Lung (tissue), 12 donors: ENCODE results near the gene TMEM250. TPM values are rescaled to one million over a fixed set of nuclear protein-coding genes. Genes with fewer than 3 reads are reported as not detected.

Source experiments
- ATAC-seq: fragments of 200-7000 bp; cut with Tn5 transposase; one replicate; pipeline ENCODE4 v1.9.1; 2020; ENCODE audit warnings: moderate number of reproducible peaks; ENCODE audit not compliant: insufficient read depth, low FRiP score
- DNase-seq, 3 donors: peaks; one replicate each; pipeline ENCODE4 v3.0.0-alpha.2; 2013 to 2017
- H3K27ac ChIP-seq, 2 donors: one replicate each; pipeline ENCODE4 v1.5.1; 2013; ENCODE audit warnings: mild to moderate bottlenecking in 2 of 2, moderate library complexity in 2 of 2, control low read depth in 1 of 2, inconsistent platforms in 1 of 2, low read depth in 1 of 2, low read length in 1 of 2
- H3K27me3 ChIP-seq, 3 donors: one replicate each; pipeline ENCODE4 v1.5.1; 2013; ENCODE audit warnings: low read length in 2 of 3; ENCODE audit not compliant: control insufficient read depth in 3 of 3, insufficient read depth in 3 of 3
- H3K36me3 ChIP-seq, 4 donors: one replicate each; pipeline ENCODE4 v1.5.1; 2013; ENCODE audit warnings: low read length in 4 of 4, mild to moderate bottlenecking in 1 of 4, moderate library complexity in 1 of 4; ENCODE audit not compliant: control insufficient read depth in 4 of 4, insufficient read depth in 4 of 4
- H3K4me1 ChIP-seq, 5 donors: one replicate each; pipeline ENCODE4 v1.5.1; 2013; ENCODE audit warnings: low read length in 5 of 5, mild to moderate bottlenecking in 2 of 5, moderate library complexity in 1 of 5; ENCODE audit not compliant: control insufficient read depth in 5 of 5, insufficient read depth in 5 of 5
- H3K4me3 ChIP-seq: one replicate; pipeline ENCODE4 v1.5.1; 2013; ENCODE audit warnings: mild to moderate bottlenecking, control low read depth, moderate library complexity
- H3K9ac ChIP-seq, 2 donors: one replicate each; pipeline ENCODE4 v1.5.1; 2013; ENCODE audit warnings: low read length in 2 of 2, control low read depth in 1 of 2; ENCODE audit not compliant: insufficient read depth in 1 of 2
- H3K9me3 ChIP-seq, 4 donors: one replicate each; pipeline ENCODE4 v1.5.1; 2013; ENCODE audit warnings: low read length in 3 of 4, mild to moderate bottlenecking in 1 of 4, moderate library complexity in 1 of 4; ENCODE audit not compliant: control insufficient read depth in 4 of 4, insufficient read depth in 3 of 4
- WGBS, 2 donors: extraction: QIAGEN DNeasy Blood & Tissue Kit; methylation state at CpG; one replicate each; pipeline ENCODE4 v1.1.7; 2013; 5-methylcytosine and 5-hydroxymethylcytosine counted together
- polyA plus RNA-seq, 2 donors: library from polyadenylated mRNA; stranded (reverse); fragments of 200-250 nt; gene quantifications; one replicate each; pipeline ENCODE4 v1.2.1, GENCODE V29; 2013
- total RNA-seq, 2 donors: library from RNA; depleted of rRNA in 1 of 2; stranded (reverse); fragments of >200 nt in 1 of 2; gene quantifications; one replicate each; pipeline ENCODE4 v1.2.1, GENCODE V29; 2014 to 2021
- TF ChIP-seq, protein P1 (sequence below): IDR thresholded peaks from 2 replicates; pipeline ENCODE4 v1.5.1; 2012; ENCODE audit warnings: mild to moderate bottlenecking; ENCODE audit errors: control extremely low read depth, extremely low read depth
- donor health status: control.
- donor health status: control.
- donor health status: Bipolar disorder and iron deficiency.
- donor health status: healthy.
- donor health status: DM: yes; HTN: yes; CAD: no.

The TMEM250 gene
- total and polyA plus RNA-seq, 4 donors, result 13.0 to 47.9 (median 27.2) TPM

- no peak overlapping the region for H3K9ac ChIP-seq
- no peaks in the 10 kb centered on the region for H3K9me3 ChIP-seq
- H3K27ac ChIP-seq, result no peak overlapping the region
- peaks cover 0 to 3% (median 0%) of the 10 kb centered on the region in 5 donors for H3K4me1 ChIP-seq
- DNase-seq (no peak), ATAC-seq (no peak)
- WGBS, 2 donors, result 83 to 91% methylated on average over 12 of the region's 12 CpGs
- H3K27me3 ChIP-seq, result peaks cover 0 to 7% (median 0%) of the 10 kb centered on the region in 3 donors
- H3K36me3 ChIP-seq, result no peaks in the 10 kb centered on the region
- TF ChIP-seq, protein P1, sequence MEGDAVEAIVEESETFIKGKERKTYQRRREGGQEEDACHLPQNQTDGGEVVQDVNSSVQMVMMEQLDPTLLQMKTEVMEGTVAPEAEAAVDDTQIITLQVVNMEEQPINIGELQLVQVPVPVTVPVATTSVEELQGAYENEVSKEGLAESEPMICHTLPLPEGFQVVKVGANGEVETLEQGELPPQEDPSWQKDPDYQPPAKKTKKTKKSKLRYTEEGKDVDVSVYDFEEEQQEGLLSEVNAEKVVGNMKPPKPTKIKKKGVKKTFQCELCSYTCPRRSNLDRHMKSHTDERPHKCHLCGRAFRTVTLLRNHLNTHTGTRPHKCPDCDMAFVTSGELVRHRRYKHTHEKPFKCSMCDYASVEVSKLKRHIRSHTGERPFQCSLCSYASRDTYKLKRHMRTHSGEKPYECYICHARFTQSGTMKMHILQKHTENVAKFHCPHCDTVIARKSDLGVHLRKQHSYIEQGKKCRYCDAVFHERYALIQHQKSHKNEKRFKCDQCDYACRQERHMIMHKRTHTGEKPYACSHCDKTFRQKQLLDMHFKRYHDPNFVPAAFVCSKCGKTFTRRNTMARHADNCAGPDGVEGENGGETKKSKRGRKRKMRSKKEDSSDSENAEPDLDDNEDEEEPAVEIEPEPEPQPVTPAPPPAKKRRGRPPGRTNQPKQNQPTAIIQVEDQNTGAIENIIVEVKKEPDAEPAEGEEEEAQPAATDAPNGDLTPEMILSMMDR, result no peak
- H3K4me3 ChIP-seq, result no peak overlapping the region
Measured at GRCh38 chr9:136149337-136149736, 30.7 kb upstream of the TMEM250 start.

DNA sequence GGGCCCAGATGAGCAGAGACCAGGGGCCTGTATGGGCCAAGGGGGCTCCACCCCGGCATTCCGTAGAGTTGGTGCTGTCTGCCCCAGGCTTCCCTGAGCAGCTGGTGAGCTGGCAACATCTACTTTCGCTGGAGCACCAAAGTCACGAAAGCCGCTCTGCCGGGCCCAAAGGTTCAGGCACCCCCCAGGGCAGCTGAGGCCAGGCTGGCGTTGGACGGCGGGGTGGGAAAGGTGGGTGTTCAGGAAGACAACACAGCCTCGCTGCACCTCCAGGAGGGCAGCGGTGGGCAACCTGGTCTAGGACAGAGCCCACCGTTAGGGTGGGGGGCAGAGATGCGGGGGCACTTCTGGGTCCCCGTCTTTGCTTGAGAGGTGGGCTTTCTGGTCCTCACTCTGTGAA, 30.1 kb upstream of the TMEM250 start:
- DNase-seq (no peak), ATAC-seq (no peak)
- 80 to 91% methylated on average over 14 of the region's 14 CpGs for WGBS, 2 donors

DNA sequence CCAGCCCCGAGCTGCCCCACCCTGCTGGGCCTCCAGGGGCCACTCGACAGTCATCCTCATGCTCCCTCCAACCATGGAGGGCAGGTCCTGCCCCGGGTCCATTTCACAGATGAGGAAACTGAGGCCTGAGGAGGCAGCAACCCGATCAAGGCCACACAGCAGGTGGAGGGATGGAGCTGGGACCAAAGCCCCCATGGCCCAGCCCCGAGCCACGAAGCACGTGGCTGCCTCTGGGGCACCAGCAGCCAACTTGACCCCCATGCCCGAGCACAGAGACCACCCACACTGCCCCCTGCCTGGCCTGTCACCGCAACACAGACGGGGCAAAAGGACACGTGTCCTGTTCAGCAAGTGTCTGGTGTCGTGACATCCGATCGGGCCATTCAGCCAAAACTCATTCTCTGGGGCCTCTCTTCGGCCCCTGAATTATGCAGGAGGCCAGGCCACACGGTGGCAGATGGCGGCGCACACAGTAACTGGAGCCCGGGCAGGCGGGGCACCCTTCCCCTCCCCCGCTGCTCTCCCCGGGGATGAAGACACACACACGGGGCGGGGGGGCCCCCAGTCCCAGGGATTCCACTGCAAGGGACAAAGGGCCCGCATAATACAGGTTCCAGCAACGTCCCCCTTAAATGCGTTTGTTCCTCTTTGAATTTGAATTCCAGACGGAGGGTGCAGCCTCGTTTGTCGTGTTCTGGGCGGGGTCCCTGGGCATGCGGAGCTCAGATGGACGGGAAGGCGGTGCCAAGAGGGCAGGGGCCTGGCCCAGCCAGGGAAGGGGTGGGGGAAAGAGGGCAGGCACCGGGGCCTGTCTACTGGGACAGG, 29.4 kb upstream of the TMEM250 start:
- 26 to 30% methylated on average over 35 of the region's 35 CpGs for WGBS, 2 donors
- TF ChIP-seq, protein P1, result no peak
- H3K27ac ChIP-seq, result no peak overlapping the region
- no peak overlapping the region for H3K9ac ChIP-seq
- no peak overlapping the region for H3K4me3 ChIP-seq
- H3K4me1 ChIP-seq, result peaks cover 0 to 10% (median 0%) of the 10 kb centered on the region in 5 donors
- no peaks in the 10 kb centered on the region for H3K9me3 ChIP-seq
- DNase-seq, result peak; percentile 28 to 44 (median 28)
- no peak for ATAC-seq
- H3K36me3 ChIP-seq, result no peaks in the 10 kb centered on the region
- peaks cover 0 to 7% (median 0%) of the 10 kb centered on the region in 3 donors for H3K27me3 ChIP-seq

More for the DNA sequence above, 30.1 kb upstream of the TMEM250 start:
- no peak overlapping the region for H3K4me3 ChIP-seq
- no peak overlapping the region for H3K27ac ChIP-seq
- no peaks in the 10 kb centered on the region for H3K9me3 ChIP-seq
- H3K9ac ChIP-seq, result no peak overlapping the region
- TF ChIP-seq, protein P1, result no peak
- peaks cover 0 to 7% (median 0%) of the 10 kb centered on the region in 3 donors for H3K27me3 ChIP-seq
- H3K36me3 ChIP-seq, result no peaks in the 10 kb centered on the region
- peaks cover 0 to 6% (median 0%) of the 10 kb centered on the region in 5 donors for H3K4me1 ChIP-seq
